K562 (cell line): ENCODE measurements around the gene PLEKHH2.

ENCODE experiments used
- DPF2 ChIP-seq: fragments of 450-650 bp; IDR thresholded peaks from 2 replicates; pipeline ENCODE4 v1.6.1; 2016
- HNRNPH1 ChIP-seq: fragments of 200-400 bp; formaldehyde crosslinking; optimal IDR thresholded peaks from 2 replicates; pipeline ENCODE3; 2017; ENCODE audit warnings: low read depth, mild to moderate bottlenecking, low read length, moderate library complexity
- NFE2 ChIP-seq: IDR thresholded peaks from 2 replicates; pipeline ENCODE4 v1.6.1; 2014; ENCODE audit warnings: antibody characterized with exemption, low read depth
- TF ChIP-seq, protein P1 (sequence below), 3 experiments: IDR thresholded peaks in 2 of 3; conservative IDR thresholded peaks in 1 of 3; 2 replicates each; pipeline ENCODE4 v1.5.1; 2011 to 2012; ENCODE audit warnings: low read length in 3 of 3, mild to moderate bottlenecking in 3 of 3, control low read depth in 2 of 3, improper control_type of control experiment in 1 of 3, inconsistent platforms in 1 of 3, low read depth in 1 of 3, mixed read lengths in 1 of 3, moderate library complexity in 1 of 3; ENCODE audit not compliant: insufficient read depth in 2 of 3
- TF ChIP-seq, protein P2 (sequence below): fragments of 450-650 bp; formaldehyde crosslinking; IDR thresholded peaks from 2 replicates; pipeline ENCODE4 v1.4.0; 2022; ENCODE audit warnings: mild to moderate bottlenecking, moderate library complexity

DNA sequence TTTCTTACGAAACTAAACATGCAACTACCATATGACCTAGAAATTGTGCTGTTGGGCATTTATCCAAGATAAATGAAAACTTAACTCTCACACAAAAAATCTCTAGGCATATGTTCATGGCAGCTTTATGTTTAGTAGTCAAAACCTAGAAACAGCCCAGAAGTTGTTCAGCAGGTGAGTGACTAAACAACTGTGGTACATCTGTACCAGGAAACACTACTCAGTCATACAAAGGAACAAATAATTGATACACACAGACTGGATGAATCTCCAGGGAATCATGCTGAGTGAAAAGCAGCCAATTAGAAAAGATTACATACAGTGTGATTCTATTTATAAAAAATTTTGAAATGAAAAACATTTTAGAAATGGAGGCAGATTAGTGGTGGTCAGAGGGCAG, 166.1 kb downstream of the PLEKHH2 start:
- TF ChIP-seq, protein P1, sequence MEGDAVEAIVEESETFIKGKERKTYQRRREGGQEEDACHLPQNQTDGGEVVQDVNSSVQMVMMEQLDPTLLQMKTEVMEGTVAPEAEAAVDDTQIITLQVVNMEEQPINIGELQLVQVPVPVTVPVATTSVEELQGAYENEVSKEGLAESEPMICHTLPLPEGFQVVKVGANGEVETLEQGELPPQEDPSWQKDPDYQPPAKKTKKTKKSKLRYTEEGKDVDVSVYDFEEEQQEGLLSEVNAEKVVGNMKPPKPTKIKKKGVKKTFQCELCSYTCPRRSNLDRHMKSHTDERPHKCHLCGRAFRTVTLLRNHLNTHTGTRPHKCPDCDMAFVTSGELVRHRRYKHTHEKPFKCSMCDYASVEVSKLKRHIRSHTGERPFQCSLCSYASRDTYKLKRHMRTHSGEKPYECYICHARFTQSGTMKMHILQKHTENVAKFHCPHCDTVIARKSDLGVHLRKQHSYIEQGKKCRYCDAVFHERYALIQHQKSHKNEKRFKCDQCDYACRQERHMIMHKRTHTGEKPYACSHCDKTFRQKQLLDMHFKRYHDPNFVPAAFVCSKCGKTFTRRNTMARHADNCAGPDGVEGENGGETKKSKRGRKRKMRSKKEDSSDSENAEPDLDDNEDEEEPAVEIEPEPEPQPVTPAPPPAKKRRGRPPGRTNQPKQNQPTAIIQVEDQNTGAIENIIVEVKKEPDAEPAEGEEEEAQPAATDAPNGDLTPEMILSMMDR (IDR thresholded peaks at IDR 0.05 in 2 of 3, conservative IDR thresholded peaks at IDR 0.05 in 1 of 3; ENCODE audit: insufficient read depth in 2 of 3, low read depth in 1 of 3, low read length in 3 of 3) = no peak
- TF ChIP-seq, protein P2, sequence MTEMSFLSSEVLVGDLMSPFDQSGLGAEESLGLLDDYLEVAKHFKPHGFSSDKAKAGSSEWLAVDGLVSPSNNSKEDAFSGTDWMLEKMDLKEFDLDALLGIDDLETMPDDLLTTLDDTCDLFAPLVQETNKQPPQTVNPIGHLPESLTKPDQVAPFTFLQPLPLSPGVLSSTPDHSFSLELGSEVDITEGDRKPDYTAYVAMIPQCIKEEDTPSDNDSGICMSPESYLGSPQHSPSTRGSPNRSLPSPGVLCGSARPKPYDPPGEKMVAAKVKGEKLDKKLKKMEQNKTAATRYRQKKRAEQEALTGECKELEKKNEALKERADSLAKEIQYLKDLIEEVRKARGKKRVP (CRISPR knock-in tag) = no peak
- no peak for TF ChIP-seq HNRNPH1
- TF ChIP-seq NFE2 = no peak
- TF ChIP-seq DPF2 = no peak
